Body of pancreas (tissue), 4 donors: ENCODE measurements around the gene MTR.

Experiments
- CTCF ChIP-seq, 7 experiments: fragments of 450-650 bp in 4 of 7; fragments of 200-600 bp in 3 of 7; sonication (generic) in 3 of 7; IDR thresholded peaks; one replicate each; pipeline ENCODE4 v1.5.1; 2016 to 2019; ENCODE audit warnings: antibody characterized with exemption in 7 of 7
- POLR2A ChIP-seq, 3 donors: fragments of 450-650 bp; IDR thresholded peaks; one replicate each; pipeline ENCODE4 v1.6.1; 2016; ENCODE audit warnings: antibody characterized with exemption in 3 of 3, mild to moderate bottlenecking in 2 of 3

- TF ChIP-seq POLR2A (IDR thresholded peaks at IDR 0.05) (no peak), CTCF (IDR thresholded peaks at IDR 0.05) (no peak)
Measured at GRCh38 chr1:236809148-236809547, 14.1 kb downstream of the MTR start.
